ENCODE results near the gene FBXO10.
A peak's percentile ranks its signal among the peaks of the same experiment; 100 is the strongest.
"Not testable (repeated sequence)": the region's sequence is repeated elsewhere in the genome, so short reads cannot be mapped to it uniquely, and the experiment has no call there.

FBXO10 gene

DNA sequence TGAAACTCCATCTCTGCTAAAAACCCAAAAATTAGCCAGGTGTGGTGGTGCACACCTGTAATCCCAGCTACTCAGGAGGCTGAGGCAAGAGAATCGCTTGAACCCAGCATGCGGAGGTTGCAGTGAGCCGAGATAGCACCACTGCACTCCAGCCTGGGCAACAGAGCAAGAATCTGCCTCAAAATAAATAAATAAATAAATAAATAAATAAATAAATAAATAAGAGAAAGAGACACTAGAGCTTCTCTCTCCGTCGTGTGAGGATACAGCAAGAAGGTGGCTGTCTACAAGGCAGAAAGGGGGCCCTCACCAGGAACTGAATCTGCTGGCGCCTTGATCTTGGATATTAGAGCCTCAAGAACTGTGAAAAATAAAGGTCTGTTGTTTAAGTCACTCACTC lies 102.2 kb downstream of the FBXO10 start:
- DNase-seq, result not testable (repeated sequence)

DNA sequence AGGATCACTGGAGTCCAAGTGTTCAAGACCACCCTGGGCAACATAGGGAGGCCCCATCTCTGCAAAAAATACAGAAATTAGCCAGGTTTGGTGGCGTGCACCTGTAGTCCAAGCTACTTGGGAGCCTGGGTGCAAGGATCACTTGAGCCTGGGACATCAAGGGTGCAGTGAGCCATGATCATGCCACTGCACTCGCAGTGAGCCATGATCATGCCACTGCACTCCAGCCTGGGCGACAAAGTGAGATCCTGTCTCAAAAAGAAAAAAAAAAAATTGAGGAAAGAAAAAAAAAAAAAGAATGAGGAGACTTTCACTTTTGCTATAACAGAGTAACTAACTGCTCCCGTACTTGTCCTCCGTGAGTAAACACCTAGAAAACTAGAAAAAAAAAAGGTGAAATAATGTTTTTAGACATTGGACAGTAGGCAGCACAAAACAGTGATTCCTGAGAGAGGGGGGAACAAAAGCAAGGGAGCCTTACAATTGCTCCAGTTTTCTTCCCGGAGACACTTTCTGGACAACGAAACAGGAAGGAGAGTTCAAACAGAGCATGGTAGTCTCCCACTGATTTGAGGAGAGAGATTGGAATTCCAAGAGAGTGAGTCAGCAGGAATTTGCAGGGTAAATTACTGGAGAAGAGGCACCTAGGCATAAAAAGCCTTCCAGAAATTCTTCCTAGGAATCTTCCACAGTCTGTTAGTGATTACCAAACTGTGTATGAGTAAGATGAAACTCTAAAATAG lies 104.1 kb downstream of the FBXO10 start:
- DNase-seq, result no peak

DNA sequence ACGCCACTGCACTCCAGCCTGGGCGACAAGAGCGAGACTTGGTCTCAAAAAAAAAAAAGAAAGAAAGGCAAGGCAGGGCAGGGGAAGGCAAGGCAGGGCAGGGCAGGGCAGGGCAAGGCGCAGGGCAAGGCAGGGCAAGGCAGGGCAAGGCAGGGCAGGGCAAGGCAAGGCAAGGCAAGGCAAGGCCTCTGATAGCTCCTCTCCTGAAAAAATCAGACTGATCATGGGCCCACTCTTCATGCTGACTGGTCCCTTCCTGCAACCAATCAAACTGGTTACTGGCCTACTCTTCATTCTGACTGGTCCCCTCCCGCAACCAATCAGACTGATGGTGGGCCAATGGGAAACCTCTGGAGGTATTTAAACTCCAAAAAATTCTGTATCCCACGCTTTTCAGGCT lies 107.6 kb downstream of the FBXO10 start:
- no peak for DNase-seq

DNA sequence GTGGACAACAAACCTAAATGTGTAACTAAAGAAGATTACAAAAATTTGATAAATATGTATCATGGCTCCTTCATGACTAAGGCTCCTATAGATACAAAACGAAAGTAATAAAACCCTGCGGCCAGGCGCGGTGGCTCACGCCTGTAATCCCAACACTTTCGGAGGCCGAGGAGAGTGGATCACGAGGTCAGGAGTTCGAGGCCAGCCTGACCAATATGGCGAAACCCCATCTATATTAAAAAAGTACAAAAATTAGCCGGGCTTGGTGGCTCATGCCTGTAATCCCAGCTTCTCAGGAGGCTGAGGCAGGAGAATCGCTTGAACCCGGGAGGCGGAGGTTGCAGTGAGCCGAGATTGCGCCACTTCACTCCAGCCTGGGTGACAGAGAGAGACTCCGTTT lies 108.7 kb downstream of the FBXO10 start:
- not testable (repeated sequence) for DNase-seq

DNA sequence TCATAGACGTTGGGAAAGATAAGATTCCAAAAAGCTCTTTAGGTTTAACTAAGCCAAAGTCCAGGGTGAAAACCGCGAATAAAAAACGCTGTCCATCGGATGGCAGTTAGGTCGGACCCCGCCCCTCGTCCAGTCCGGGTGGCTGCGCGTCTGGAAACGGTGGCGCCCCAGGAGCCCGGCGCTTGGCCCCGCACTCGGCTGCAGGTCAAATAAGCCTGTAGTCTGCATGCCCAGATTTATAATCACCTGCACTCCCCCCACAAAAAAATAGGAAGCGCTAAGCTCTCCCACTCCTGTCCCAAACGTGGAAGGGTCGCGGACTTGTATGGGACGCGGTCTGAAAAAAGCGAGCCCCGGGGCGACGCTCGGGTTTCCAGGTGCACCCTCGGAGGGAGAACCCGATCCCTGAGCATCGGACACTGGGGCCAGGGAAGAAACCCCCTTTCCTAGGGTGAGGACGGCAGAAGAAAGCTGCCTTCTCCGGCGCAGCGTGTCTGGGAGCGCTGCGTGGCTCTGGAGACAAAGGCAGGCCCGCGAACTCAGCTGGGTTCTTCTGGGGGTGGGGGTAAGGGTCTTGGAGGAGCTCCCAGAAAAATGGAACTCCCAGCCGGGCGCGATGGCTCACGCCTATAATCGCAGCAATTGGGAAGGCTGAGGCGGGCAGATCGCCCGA lies 110.0 kb downstream of the FBXO10 start:
- DNase-seq, result peak in 1 of 2 experiments; percentile 66

DNA sequence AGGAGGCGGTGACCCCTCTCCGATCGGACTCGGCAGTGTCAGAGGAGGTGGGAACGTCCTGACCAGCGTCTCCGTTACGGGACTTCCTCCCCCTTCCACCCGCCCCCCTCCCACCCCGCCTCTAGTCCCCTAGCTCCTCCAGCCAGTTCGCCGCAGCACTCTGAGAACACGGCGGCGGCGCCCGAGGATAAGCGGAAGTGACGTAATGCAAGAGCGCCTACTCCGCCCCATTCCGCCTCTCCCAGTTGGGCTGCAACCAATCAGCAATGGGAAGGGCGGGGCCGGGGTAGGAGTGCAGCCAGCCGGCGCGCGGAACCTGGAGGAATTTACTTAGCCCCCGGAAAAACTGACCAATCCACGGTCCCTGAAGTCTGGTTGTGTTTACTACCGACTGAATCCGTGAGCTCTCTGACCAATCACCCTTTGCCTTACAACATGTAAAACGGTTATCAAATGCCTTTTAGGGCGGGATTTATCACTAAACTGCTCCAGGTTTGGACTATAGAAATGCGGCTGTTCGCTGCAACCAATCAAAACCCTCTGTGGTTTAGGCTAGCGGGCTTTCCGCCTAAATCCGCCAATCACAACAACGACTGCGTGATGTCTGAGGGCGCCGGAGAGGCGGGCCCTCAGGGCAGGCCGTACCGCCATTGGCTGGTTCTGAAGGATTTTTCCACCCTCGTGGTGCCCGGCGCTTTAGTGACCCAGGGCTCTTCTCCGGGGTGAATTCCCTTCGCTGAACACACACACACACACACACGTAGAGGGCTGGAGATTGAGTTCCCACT lies 110.7 kb downstream of the FBXO10 start, which contains the start of gene ZBTB5:
ZBTB5 (minus strand) TSS at position 202 of the 788 bp plus-strand sequence. CDS start 22,899 bp downstream, outside the sequence.
- peak; percentile 94 to 98 for DNase-seq

DNA sequence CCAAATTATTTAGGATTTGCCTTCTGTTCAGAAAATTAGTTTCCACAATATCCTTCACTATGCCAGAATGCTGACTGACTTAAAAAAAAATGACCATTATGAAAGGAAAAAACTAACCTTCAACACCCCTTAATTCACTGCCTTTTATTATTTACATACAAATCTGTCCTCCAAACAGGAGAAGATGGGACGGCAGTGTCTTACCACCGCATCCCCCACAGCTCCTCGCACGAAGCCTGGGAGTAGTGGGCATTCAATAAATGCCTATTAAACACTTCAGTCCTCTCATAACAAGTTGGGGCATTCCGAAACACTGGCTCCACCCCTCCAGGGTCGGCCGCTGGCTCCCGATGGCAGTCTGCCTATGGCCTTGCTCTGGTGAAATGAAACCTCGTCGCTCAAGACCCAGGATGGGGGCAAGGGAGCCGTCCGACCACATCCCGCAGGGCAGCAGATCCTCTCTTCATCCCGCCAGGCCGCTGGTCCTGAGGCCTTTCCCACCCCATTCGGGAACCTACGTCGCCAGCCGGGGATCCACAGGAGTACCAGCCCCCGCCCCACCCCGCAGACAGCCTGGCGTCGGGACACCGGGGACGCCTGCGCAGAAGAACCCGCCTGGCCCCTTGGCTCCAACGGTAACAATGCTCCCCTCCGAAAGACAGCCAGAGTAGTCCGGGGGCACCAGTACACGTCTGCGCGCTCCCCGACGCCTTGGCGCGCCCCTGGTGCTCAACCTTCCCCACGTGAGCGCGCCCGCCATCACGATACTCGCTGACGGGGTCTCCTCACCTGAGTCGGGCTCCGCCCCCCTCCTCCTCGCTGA lies 111.5 kb downstream of the FBXO10 start:
- DNase-seq, result peak in 1 of 2 experiments; percentile 31

DNA sequence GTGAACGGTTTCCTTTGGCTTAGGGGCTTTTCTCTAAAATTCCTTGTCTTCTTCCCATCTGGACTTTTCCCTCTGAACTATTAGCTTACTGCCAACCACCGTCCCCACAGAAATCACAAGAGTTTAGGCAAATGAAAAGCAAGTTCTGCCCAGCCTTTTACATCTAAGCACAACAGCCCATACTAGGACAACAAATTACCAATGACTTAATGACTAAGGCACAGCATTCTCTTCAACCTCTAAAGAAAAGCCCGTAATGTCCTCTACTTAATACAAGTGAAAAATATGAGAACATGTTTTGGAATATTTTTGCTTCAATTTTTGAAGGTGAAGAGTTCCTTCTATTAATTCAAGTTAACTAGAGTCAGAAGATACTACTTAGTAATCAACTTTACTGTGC lies 112.2 kb downstream of the FBXO10 start:
- DNase-seq, result no peak

All from NCI-H187 (cell line).